ENCODE data around the gene MFN1.

The MFN1 gene

DNA sequence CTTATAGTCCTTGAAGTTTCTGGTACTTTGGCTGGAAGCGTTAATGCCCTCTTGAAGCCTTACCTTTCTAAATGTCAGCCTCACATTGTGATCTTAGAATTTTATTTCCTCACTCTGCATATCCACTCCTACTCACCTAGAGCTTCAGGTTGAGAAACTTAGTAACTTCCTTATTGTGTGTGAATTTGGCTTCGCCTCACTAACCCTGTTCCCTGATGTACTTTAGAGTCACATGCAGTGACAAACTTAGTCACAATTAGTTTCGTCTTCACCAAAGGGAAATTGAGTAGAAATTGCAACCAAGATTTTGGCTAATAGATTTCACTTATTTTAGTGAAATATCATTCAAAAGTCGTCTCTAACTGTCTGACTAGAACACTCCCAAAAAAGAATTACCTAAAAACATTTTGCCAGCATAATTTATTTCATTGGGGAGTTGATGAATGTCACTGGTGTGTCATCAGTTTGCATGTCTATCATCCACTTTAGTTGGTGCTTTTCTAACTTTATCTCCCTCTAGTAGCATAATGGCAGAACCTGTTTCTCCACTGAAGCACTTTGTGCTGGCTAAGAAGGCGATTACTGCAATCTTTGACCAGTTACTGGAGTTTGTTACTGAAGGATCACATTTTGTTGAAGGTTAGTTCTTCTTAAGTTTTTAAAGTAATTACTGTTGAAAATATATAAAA, 960 bp downstream of the MFN1 start:
- peak overlapping the region; percentile 90 for H3K4me3 ChIP-seq (ENCODE audit: low read length)
- TF ChIP-seq, protein P1, sequence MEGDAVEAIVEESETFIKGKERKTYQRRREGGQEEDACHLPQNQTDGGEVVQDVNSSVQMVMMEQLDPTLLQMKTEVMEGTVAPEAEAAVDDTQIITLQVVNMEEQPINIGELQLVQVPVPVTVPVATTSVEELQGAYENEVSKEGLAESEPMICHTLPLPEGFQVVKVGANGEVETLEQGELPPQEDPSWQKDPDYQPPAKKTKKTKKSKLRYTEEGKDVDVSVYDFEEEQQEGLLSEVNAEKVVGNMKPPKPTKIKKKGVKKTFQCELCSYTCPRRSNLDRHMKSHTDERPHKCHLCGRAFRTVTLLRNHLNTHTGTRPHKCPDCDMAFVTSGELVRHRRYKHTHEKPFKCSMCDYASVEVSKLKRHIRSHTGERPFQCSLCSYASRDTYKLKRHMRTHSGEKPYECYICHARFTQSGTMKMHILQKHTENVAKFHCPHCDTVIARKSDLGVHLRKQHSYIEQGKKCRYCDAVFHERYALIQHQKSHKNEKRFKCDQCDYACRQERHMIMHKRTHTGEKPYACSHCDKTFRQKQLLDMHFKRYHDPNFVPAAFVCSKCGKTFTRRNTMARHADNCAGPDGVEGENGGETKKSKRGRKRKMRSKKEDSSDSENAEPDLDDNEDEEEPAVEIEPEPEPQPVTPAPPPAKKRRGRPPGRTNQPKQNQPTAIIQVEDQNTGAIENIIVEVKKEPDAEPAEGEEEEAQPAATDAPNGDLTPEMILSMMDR (conservative IDR thresholded peaks at IDR 0.05; ENCODE audit: low read depth, low read length), result no peak
- DNase-seq (ENCODE audit: low read depth), result no peak

DNA sequence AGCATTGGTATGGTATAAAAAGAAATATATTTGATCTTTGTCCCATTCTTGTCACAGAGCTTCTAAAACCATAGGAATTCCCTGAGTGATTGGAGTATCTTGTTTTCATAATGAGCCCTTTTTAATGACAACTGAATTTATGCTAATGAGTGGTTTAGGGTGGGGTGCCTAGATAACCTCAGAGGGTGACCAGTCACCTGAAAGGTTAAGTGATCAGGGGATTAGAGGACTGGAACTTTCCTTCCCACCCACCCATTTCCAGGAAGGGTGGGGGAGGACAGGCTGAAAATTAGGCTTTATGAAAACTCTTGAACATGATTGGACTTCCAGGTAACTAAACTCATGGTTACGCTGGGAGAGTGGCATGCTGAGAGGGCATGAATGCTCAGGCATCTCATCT, 8.5 kb downstream of the MFN1 start:
- TF ChIP-seq, protein P1 (conservative IDR thresholded peaks at IDR 0.05; ENCODE audit: low read depth, low read length), result no peak
- DNase-seq (ENCODE audit: low read depth), result no peak
- no peak overlapping the region for H3K4me3 ChIP-seq (ENCODE audit: low read length)

DNA sequence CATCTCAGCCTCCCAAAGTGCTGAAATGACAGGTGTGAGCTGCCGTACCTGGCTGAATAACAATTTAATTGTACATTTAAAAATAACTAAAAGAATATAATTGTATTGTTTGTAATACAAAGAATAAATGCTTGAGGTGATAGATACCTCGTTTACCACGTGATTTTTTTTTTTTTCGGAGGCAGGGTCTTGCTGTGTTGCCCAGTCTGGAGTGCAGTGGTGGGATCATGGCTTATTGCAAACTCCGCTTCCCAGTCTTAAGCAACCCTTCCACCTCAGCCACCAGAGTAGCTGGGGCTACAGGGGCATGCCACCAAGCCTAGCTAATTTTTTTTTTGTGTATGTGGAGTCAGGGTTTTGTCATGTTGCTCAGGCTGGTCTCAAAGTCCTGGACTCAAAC, 15.8 kb downstream of the MFN1 start:
- H3K4me3 ChIP-seq (ENCODE audit: low read length), result no peak overlapping the region
- TF ChIP-seq, protein P1 (conservative IDR thresholded peaks at IDR 0.05; ENCODE audit: low read depth, low read length), result no peak
- no peak for DNase-seq (ENCODE audit: low read depth)

DNA sequence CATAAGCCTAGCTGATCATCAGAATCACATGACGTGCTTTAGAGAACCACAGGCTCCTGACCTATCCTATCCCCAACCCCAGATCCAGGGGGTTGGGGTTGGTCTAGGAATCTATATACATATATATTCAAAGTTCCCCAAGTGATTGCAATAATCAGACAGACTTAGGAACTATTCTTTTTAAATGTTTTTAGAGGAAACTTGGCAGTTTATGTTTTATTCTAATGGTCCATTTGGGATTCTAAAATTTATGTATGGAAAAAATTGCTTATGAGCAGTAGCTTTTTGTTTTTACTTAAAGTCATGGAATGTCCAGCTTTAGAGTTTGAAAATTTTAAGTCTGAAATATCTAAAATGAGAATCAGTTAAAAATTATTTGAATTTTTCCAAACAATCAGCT, 22.1 kb downstream of the MFN1 start:
- TF ChIP-seq, protein P1 (conservative IDR thresholded peaks at IDR 0.05; ENCODE audit: low read depth, low read length), result no peak
- no peak for DNase-seq (ENCODE audit: low read depth)
- H3K4me3 ChIP-seq (ENCODE audit: low read length), result no peak overlapping the region

DNA sequence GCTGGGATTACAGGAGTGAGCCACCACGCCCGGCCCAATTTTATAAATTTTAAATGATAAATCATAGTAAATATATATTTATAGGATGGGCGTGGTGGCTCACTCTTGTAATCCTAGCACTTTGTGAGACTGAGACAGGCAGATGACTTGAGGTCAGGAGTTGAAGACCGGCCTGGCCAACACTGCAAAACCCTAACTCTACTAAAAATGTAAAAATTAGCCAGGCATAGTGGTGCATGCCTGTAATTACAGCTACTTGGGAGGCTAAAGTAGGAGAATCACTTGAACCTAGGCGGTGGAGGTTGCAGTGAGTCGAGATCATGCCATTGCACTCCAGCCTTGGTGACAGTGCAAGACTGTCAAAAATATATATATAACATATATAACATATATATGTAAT, 26.4 kb downstream of the MFN1 start:
- DNase-seq (ENCODE audit: low read depth), result no peak
- H3K4me3 ChIP-seq (ENCODE audit: low read length), result no peak overlapping the region
- TF ChIP-seq, protein P1 (conservative IDR thresholded peaks at IDR 0.05; ENCODE audit: low read depth, low read length), result no peak

DNA sequence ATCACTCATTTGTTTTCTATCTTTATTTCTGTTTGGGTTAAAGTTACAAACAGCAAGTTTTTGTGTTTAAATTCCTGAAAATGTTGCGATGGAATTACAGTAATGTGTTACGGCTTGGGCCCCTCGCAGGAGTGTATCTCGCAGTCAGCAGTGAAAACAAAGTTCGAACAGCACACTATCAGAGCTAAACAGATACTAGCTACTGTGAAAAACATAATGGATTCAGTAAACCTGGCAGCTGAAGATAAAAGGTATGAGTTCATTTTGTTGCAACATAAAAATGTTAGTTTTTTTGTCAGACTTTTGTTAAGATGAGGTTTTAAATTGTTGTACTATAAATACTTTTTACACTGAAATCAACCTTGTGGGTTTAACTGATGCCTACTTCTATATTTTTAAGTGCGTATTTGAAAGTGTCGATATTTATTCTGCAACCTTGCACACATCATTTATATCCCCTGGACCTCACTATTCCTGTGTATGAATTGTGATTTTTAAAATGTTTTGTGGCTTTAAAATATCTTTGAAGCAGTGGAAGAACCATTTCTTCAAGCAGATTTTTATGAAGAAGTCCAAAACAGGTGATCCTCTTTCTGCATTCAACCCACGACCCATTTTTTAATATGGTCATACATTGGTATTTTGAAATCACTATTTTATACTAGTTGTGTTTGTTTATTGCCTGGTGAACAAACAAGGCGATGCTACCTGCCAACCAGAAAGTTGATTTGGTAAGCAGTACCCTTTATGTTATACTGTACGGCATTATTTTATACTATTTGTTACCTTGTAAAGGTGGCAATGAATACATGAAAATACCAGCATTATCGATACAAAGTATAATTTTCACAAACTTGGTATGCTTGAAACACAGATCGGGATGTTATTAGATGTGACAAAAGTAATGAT, 27.8 kb downstream of the MFN1 start:
- no peak overlapping the region for H3K4me3 ChIP-seq (ENCODE audit: low read length)
- TF ChIP-seq, protein P1 (conservative IDR thresholded peaks at IDR 0.05; ENCODE audit: low read depth, low read length), result no peak
- no peak for DNase-seq (ENCODE audit: low read depth)
